Sigmoid colon (tissue), 7 donors: ENCODE measurements around the gene JAKMIP1. TPM values are rescaled to one million over a fixed set of nuclear protein-coding genes. Genes with fewer than 3 reads are reported as not detected.

Source experiments
- DNase-seq: peaks from one replicate; pipeline ENCODE4 v3.0.0-alpha.2; 2019
- H3K27ac ChIP-seq, 4 donors: fragments of 200-600 bp; sonication (generic); one replicate each; pipeline ENCODE4 v1.5.1; 2016 to 2019; ENCODE audit warnings: mild to moderate bottlenecking in 1 of 4
- H3K27me3 ChIP-seq, 3 donors: fragments of 200-600 bp; sonication (generic); one replicate each; pipeline ENCODE4 v1.5.1; 2019; ENCODE audit warnings: mild to moderate bottlenecking in 1 of 3
- H3K36me3 ChIP-seq, 4 donors: fragments of 200-600 bp; sonication (generic); one replicate each; pipeline ENCODE4 v1.5.1; 2016 to 2019
- H3K4me1 ChIP-seq, 4 donors: fragments of 200-600 bp; sonication (generic); one replicate each; pipeline ENCODE4 v1.5.1; 2017 to 2019
- H3K4me3 ChIP-seq, 4 donors: fragments of 200-600 bp; sonication (generic); one replicate each; pipeline ENCODE4 v1.5.1; 2017 to 2019; ENCODE audit warnings: mild to moderate bottlenecking in 2 of 4, moderate library complexity in 1 of 4
- H3K9me3 ChIP-seq, 4 donors: fragments of 200-600 bp in 3 of 4; sonication (generic) in 3 of 4; one replicate each; pipeline versions ENCODE4 v1.5.1 to v1.6.1; 2013 to 2019
- EP300 ChIP-seq, 4 donors: sonication (generic); formaldehyde crosslinking; IDR thresholded peaks; one replicate each; pipeline ENCODE4 v1.6.1; 2017; ENCODE audit warnings: antibody characterized with exemption in 4 of 4
- POLR2A ChIP-seq, 2 donors: fragments of 450-650 bp; IDR thresholded peaks; one replicate each; pipeline ENCODE4 v1.6.1; 2016; ENCODE audit warnings: antibody characterized with exemption in 2 of 2, mild to moderate bottlenecking in 2 of 2, moderate library complexity in 2 of 2
- POLR2AphosphoS5 ChIP-seq, 4 donors: sonication (generic); formaldehyde crosslinking; IDR thresholded peaks; one replicate each; pipeline ENCODE4 v1.6.1; 2017; ENCODE audit warnings: antibody characterized with exemption in 4 of 4
- WGBS, 2 donors: extraction: QIAGEN DNeasy Blood & Tissue Kit; methylation state at CpG; one replicate each; pipeline ENCODE4 v1.1.7; 2013; 5-methylcytosine and 5-hydroxymethylcytosine counted together
- intact Hi-C: fragments of 100-400 bp; cut with DNase I; formaldehyde crosslinking; loops from one replicate; pipeline ENCODE4 v1.15.1; 2023
- polyA plus RNA-seq, 3 donors: library from polyadenylated mRNA; stranded (reverse); fragments of 200-250 nt; gene quantifications; one replicate each; pipeline ENCODE4 v1.2.3, GENCODE V29; 2013
- total RNA-seq, 4 donors: library from RNA; depleted of rRNA; stranded (reverse); fragments of >200 nt; gene quantifications; one replicate each; pipeline ENCODE4 v1.1.0, GENCODE V29; 2016
- TF ChIP-seq, protein P1 (sequence below), 4 experiments: fragments of 450-650 bp in 3 of 4; fragments of 200-600 bp in 1 of 4; IDR thresholded peaks; one replicate each; pipeline ENCODE4 v1.5.1; 2016 to 2019; ENCODE audit warnings: antibody characterized with exemption in 4 of 4, mild to moderate bottlenecking in 3 of 4, moderate library complexity in 2 of 4
- donor health status: healthy with polysubstance abuse.
- donor health status: Bipolar disorder and iron deficiency.
- donor health status: healthy.

Gene JAKMIP1
- total and polyA plus RNA-seq, 7 donors: 0.49 to 3.9 (median 1.8) TPM; not detected in 2

DNA sequence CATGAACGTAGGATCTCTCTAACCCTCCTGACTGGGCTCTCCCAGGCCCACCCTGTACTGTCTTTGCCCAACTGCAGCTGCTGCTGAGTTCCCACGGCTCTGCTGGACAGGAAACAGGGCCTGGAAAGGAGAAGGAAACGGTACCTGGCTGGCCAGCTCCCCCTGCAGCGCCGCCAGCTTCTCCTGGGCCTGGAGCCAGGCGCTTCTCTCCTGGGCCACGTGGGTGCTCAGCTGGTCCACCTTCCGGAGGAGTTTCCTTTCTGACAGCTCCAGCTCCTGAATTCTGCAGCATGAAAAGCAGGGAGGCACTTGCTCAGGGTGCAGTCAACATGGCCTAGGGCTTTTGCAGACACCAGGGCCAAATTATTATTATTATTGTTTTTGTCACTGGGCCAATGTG is 188.7 kb downstream of the JAKMIP1 start:
- no peak overlapping the region for H3K27ac ChIP-seq
- intact Hi-C loops: no loop called here
- no peaks in the 10 kb centered on the region for H3K36me3 ChIP-seq
- H3K4me3 ChIP-seq: no peak overlapping the region
- peaks cover 8 to 45% (median 30%) of the 10 kb centered on the region in 3 donors for H3K27me3 ChIP-seq
- TF ChIP-seq EP300 (IDR thresholded peaks at IDR 0.05): no peak
- no peak for TF ChIP-seq POLR2A (IDR thresholded peaks at IDR 0.05)
- TF ChIP-seq POLR2AphosphoS5 (IDR thresholded peaks at IDR 0.05): no peak
- TF ChIP-seq, protein P1, sequence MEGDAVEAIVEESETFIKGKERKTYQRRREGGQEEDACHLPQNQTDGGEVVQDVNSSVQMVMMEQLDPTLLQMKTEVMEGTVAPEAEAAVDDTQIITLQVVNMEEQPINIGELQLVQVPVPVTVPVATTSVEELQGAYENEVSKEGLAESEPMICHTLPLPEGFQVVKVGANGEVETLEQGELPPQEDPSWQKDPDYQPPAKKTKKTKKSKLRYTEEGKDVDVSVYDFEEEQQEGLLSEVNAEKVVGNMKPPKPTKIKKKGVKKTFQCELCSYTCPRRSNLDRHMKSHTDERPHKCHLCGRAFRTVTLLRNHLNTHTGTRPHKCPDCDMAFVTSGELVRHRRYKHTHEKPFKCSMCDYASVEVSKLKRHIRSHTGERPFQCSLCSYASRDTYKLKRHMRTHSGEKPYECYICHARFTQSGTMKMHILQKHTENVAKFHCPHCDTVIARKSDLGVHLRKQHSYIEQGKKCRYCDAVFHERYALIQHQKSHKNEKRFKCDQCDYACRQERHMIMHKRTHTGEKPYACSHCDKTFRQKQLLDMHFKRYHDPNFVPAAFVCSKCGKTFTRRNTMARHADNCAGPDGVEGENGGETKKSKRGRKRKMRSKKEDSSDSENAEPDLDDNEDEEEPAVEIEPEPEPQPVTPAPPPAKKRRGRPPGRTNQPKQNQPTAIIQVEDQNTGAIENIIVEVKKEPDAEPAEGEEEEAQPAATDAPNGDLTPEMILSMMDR (IDR thresholded peaks at IDR 0.05): no peak
- H3K4me1 ChIP-seq: no peaks in the 10 kb centered on the region
- no peak for DNase-seq
- no peaks in the 10 kb centered on the region for H3K9me3 ChIP-seq
- WGBS, 2 donors: 14 to 17% methylated on average over 8 of the region's 8 CpGs

DNA sequence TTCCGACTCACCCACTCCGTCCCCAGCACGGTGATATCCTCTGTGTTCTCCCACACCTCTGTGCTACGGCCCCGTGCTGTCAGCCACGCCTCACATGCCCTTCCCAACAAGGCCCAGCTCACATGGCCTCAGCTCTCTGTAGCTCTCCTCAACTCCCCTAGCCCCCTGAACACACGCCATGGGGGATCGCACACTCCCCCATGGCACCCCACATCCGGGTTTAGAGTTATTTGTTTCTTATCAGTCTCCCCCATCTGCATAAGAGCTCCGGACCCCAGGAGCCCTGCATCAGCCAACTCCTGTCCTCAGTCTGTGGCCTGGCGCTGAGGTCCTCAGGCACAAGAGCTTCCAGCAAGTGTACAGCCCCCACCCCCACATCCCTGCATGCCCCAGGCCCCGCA is 189.1 kb downstream of the JAKMIP1 start:
- intact Hi-C loops: no loop called here
- Histone ChIP-seq H3K36me3 (no peaks in the 10 kb centered on the region), H3K4me3 (no peak overlapping the region), H3K27me3 (peaks cover 8 to 49% (median 30%) of the 10 kb centered on the region in 3 donors), H3K4me1 (no peaks in the 10 kb centered on the region), H3K9me3 (no peaks in the 10 kb centered on the region), H3K27ac (no peak overlapping the region)
- TF ChIP-seq, protein P1 (IDR thresholded peaks at IDR 0.05): no peak
- TF ChIP-seq EP300 (IDR thresholded peaks at IDR 0.05) (no peak), POLR2A (IDR thresholded peaks at IDR 0.05) (no peak), POLR2AphosphoS5 (IDR thresholded peaks at IDR 0.05) (no peak)
- WGBS, 2 donors: 34 to 57% methylated on average over 12 of the region's 12 CpGs
- no peak for DNase-seq

DNA sequence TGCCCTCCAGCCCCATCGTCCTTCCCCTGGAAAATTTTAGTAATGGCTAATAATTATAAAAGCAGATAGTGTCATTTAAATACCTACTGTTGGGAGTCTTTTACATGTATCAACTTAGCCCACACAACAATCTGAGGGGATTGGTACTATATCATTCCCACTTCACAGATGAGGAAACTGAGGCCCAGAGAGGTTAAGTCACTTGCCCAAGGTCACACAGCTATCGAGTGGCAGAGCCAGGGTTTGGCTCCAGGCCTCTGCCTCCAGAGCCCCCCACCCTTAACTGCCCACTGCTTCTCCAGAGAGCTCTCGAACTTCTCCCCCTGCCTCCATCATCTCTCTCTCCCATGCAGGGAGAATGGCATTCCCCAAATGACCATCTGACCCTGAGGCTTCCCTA is 189.6 kb downstream of the JAKMIP1 start:
- Histone ChIP-seq H3K36me3 (no peaks in the 10 kb centered on the region), H3K9me3 (no peaks in the 10 kb centered on the region), H3K27me3 (peaks cover 8 to 50% (median 30%) of the 10 kb centered on the region in 3 donors), H3K27ac (no peak overlapping the region), H3K4me3 (no peak overlapping the region), H3K4me1 (no peaks in the 10 kb centered on the region)
- no peak for DNase-seq
- no peak for TF ChIP-seq POLR2AphosphoS5 (IDR thresholded peaks at IDR 0.05)
- TF ChIP-seq EP300 (IDR thresholded peaks at IDR 0.05): no peak
- TF ChIP-seq, protein P1 (IDR thresholded peaks at IDR 0.05): no peak
- no peak for TF ChIP-seq POLR2A (IDR thresholded peaks at IDR 0.05)
- WGBS, 2 donors: 63 to 77% methylated on average over 3 of the region's 3 CpGs
- intact Hi-C loops: no loop called here

DNA sequence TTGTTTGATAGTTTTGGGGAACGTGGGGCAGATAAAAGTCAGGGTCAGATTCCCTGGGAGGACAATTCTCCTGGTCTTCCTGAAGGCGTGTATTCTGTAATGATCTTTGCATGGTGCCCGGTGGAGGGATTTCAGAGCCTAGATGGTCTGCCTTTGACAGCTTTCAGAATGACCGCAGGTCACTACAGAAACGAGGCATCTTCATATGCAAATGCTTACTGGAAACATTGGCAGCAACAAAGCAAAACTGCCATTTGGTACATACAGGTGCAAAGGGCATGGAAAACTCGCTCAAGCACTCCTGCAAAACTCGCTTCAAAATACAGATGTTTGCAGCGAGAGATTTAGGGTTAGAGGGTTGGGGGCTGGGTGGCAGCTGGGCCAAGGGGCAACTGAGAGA is 190.9 kb downstream of the JAKMIP1 start:
- 39 to 62% methylated on average over 8 of the region's 8 CpGs for WGBS, 2 donors
- Histone ChIP-seq H3K4me3 (no peak overlapping the region), H3K27me3 (peaks cover 8 to 50% (median 30%) of the 10 kb centered on the region in 3 donors), H3K4me1 (no peaks in the 10 kb centered on the region), H3K36me3 (no peaks in the 10 kb centered on the region), H3K9me3 (no peaks in the 10 kb centered on the region), H3K27ac (no peak overlapping the region)
- intact Hi-C loops: no loop called here
- peak; percentile 3 for DNase-seq
- TF ChIP-seq, protein P1 (IDR thresholded peaks at IDR 0.05): no peak
- TF ChIP-seq POLR2AphosphoS5 (IDR thresholded peaks at IDR 0.05): no peak
- no peak for TF ChIP-seq POLR2A (IDR thresholded peaks at IDR 0.05)
- no peak for TF ChIP-seq EP300 (IDR thresholded peaks at IDR 0.05)

DNA sequence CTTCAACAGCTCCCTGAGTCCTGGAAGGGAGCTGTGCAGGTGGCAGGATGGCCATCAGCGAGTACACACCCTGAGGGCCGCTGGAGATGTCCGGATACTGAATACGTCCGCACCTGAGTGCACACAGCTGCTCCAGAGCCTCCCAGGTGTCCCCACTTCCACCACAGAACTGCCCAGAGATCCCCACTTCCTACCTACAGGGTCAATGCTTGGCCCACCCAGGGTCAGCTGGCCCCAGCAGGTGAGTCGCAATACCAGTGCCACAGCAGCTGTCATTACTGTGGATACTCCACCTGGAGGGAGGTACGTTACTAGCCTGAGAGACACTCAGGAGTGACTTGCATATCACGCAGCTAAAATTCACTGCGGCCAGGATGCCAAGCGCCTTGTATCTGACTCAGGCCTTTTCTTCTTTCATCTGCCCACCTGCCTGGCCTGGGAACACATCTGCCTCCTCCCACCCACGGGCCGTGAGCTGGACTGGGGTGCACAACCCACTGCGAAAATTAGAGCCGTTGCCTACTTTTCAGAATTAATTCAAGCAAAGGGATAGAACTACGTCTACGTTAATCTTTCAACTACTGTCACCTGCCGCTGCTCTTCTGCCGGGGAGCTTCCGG is 191.5 kb downstream of the JAKMIP1 start:
- H3K27me3 ChIP-seq: peaks cover 8 to 50% (median 30%) of the 10 kb centered on the region in 3 donors
- no peak overlapping the region for H3K4me3 ChIP-seq
- no peak overlapping the region for H3K27ac ChIP-seq
- WGBS, 2 donors: 70 to 80% methylated on average over 19 of the region's 19 CpGs
- no peaks in the 10 kb centered on the region for H3K4me1 ChIP-seq
- H3K9me3 ChIP-seq: no peaks in the 10 kb centered on the region
- TF ChIP-seq EP300 (IDR thresholded peaks at IDR 0.05) (no peak), POLR2A (IDR thresholded peaks at IDR 0.05) (no peak), POLR2AphosphoS5 (IDR thresholded peaks at IDR 0.05) (no peak)
- TF ChIP-seq, protein P1 (IDR thresholded peaks at IDR 0.05): no peak
- H3K36me3 ChIP-seq: no peaks in the 10 kb centered on the region
- peak; percentile 20 for DNase-seq
- intact Hi-C loops: no loop called here
